IMR-90 (cell line): Measurements from ENCODE around the gene AP3M1. TPM values are rescaled to one million over a fixed set of nuclear protein-coding genes. Genes with fewer than 3 reads are reported as not detected.

ENCODE experiments used
- ATAC-seq: fragments of 200-7000 bp; cut with Tn5 transposase; 2 replicates; pipeline ENCODE4 v1.9.1; 2020; ENCODE audit warnings: low read depth, mild to moderate bottlenecking, moderate library complexity
- BruUV-seq: library from RNA; stranded (reverse); fragments of 400-500 nt; replicated peaks from 2 replicates; lab custom pipeline; 2021; lab: Mats Ljungman, UMichigan
- CTCF ChIA-PET: fragments of 300-600 bp; formaldehyde crosslinking; extraction: SDS; loops from one replicate; lab custom pipeline; 2021; ENCODE audit warnings: antibody characterized with exemption; lab: Yijun Ruan, JAX
- POLR2A ChIA-PET: fragments of 300-600 bp; sonication (Branson Sonifier 250); formaldehyde crosslinking; loops from one replicate; lab custom pipeline; 2022; ENCODE audit warnings: antibody characterized with exemption; ENCODE audit not compliant: unreplicated experiment; lab: Charles Lee
- DNase-seq: peaks from one replicate; pipeline ENCODE4 v3.0.0; 2013
- H2AFZ ChIP-seq: replicated peaks from 2 replicates; pipeline ENCODE3; 2013; ENCODE audit warnings: low read length, mild to moderate bottlenecking; ENCODE audit not compliant: poor library complexity
- H2AK5ac ChIP-seq: 2 replicates; pipeline ENCODE4 v1.6.1; 2013; ENCODE audit warnings: low read depth, low read length, inconsistent platforms
- H2AK9ac ChIP-seq: replicated peaks from 2 replicates; pipeline ENCODE3; 2013; ENCODE audit warnings: mild to moderate bottlenecking, low read depth, low read length, moderate library complexity; ENCODE audit not compliant: poor library complexity
- H2BK120ac ChIP-seq: 2 replicates; pipeline ENCODE4 v1.6.1; 2013; ENCODE audit warnings: low read depth, low read length, inconsistent platforms
- H2BK15ac ChIP-seq: 3 replicates; pipeline ENCODE4 v1.6.1; 2013; ENCODE audit warnings: low read depth, low read length, inconsistent platforms
- H2BK20ac ChIP-seq: 2 replicates; pipeline ENCODE4 v1.6.1; 2013; ENCODE audit warnings: low read depth, mild to moderate bottlenecking, inconsistent platforms, low read length, moderate library complexity
- H2BK5ac ChIP-seq: 2 replicates; pipeline ENCODE4 v1.6.1; 2013; ENCODE audit warnings: mild to moderate bottlenecking, low read depth, low read length, inconsistent platforms; ENCODE audit not compliant: poor library complexity, severe bottlenecking
- H3K14ac ChIP-seq: replicated peaks from 2 replicates; pipeline ENCODE4 v1.6.1; 2013; ENCODE audit warnings: low read depth, low read length, inconsistent platforms
- H3K18ac ChIP-seq: 2 replicates; pipeline ENCODE4 v1.6.1; 2013; ENCODE audit warnings: low read depth, low read length, control low read depth
- H3K23ac ChIP-seq: 2 replicates; pipeline ENCODE4 v1.6.1; 2013; ENCODE audit warnings: low read depth, low read length, inconsistent platforms
- H3K27ac ChIP-seq: 2 replicates; pipeline ENCODE4 v1.5.1; 2013; ENCODE audit warnings: mild to moderate bottlenecking, control low read depth, low read length; ENCODE audit not compliant: insufficient read depth
- H3K27me3 ChIP-seq: 2 replicates; pipeline ENCODE4 v1.6.1; 2013; ENCODE audit warnings: low read length; ENCODE audit not compliant: control insufficient read depth, insufficient read depth
- H3K36me3 ChIP-seq: 2 replicates; pipeline ENCODE4 v1.6.1; 2013; ENCODE audit warnings: low read length, mixed read lengths; ENCODE audit not compliant: control insufficient read depth, insufficient read depth
- H3K4ac ChIP-seq: 2 replicates; pipeline ENCODE4 v1.6.1; 2013; ENCODE audit warnings: low read depth, low read length, inconsistent platforms
- H3K4me1 ChIP-seq: 2 replicates; pipeline ENCODE4 v1.6.1; 2013; ENCODE audit warnings: low read length, mixed read lengths; ENCODE audit not compliant: control insufficient read depth, insufficient read depth
- H3K4me2 ChIP-seq: 2 replicates; pipeline ENCODE4 v1.6.1; 2013; ENCODE audit warnings: low read depth, mild to moderate bottlenecking, control low read depth, low read length, moderate library complexity
- H3K4me3 ChIP-seq: 2 replicates; pipeline ENCODE4 v1.5.1; 2013; ENCODE audit warnings: low read depth, mild to moderate bottlenecking, control low read depth, low read length, moderate library complexity; ENCODE audit not compliant: insufficient read depth
- H3K56ac ChIP-seq: 2 replicates; pipeline ENCODE4 v1.6.1; 2013; ENCODE audit warnings: low read length, inconsistent platforms; ENCODE audit not compliant: insufficient read depth; ENCODE audit errors: extremely low read depth
- H3K79me1 ChIP-seq, 2 experiments: 2 replicates each; pipeline ENCODE4 v1.6.1; 2013; ENCODE audit warnings: low read length in 2 of 2, inconsistent platforms in 1 of 2, low read depth in 1 of 2
- H3K9ac ChIP-seq: 2 replicates; pipeline ENCODE4 v1.6.1; 2013; ENCODE audit warnings: low read depth, low read length, control low read depth
- H3K9me1 ChIP-seq: 2 replicates; pipeline ENCODE4 v1.6.1; 2013; ENCODE audit warnings: low read length, inconsistent platforms; ENCODE audit not compliant: insufficient read depth
- H3K9me3 ChIP-seq: 2 replicates; pipeline ENCODE4 v1.6.1; 2013; ENCODE audit warnings: low read length; ENCODE audit not compliant: control insufficient read depth, insufficient read depth
- H4K20me1 ChIP-seq: 2 replicates; pipeline ENCODE4 v1.6.1; 2013; ENCODE audit warnings: low read length, inconsistent platforms; ENCODE audit not compliant: insufficient read depth
- H4K5ac ChIP-seq: 2 replicates; pipeline ENCODE4 v1.6.1; 2013; ENCODE audit warnings: mild to moderate bottlenecking, low read depth, low read length, control low read depth
- H4K8ac ChIP-seq, 2 experiments: 2 replicates each; pipeline ENCODE4 v1.6.1; 2013; ENCODE audit warnings: low read depth in 2 of 2, low read length in 2 of 2, control low read depth in 1 of 2, inconsistent platforms in 1 of 2
- H4K91ac ChIP-seq: 2 replicates; pipeline ENCODE4 v1.6.1; 2013; ENCODE audit warnings: low read depth, low read length, inconsistent platforms; ENCODE audit not compliant: insufficient read depth
- BHLHE40 ChIP-seq: fragments of 150-350 bp; IDR thresholded peaks from 2 replicates; pipeline ENCODE4 v1.6.1; 2016; ENCODE audit warnings: mild to moderate bottlenecking, low read depth, low read length
- CEBPB ChIP-seq: IDR thresholded peaks from 2 replicates; pipeline ENCODE4 v1.6.1; 2012; ENCODE audit warnings: low read depth, low read length, improper control_type of control experiment
- CHD1 ChIP-seq: IDR thresholded peaks from 2 replicates; pipeline ENCODE4 v1.6.1; 2012; ENCODE audit warnings: low read depth, low read length, improper control_type of control experiment
- FOS ChIP-seq: fragments of 150-350 bp; IDR thresholded peaks from 2 replicates; pipeline ENCODE4 v1.6.1; 2016; ENCODE audit warnings: low read depth, low read length
- MAFK ChIP-seq: IDR thresholded peaks from 2 replicates; pipeline ENCODE4 v1.6.1; 2012; ENCODE audit warnings: low read depth, low read length, improper control_type of control experiment
- MAZ ChIP-seq: IDR thresholded peaks from 2 replicates; pipeline ENCODE4 v1.6.1; 2012; ENCODE audit warnings: low read depth, mild to moderate bottlenecking, low read length, improper control_type of control experiment, moderate library complexity, borderline replicate concordance
- MXI1 ChIP-seq: IDR thresholded peaks from 2 replicates; pipeline ENCODE4 v1.6.1; 2012; ENCODE audit warnings: low read depth, mild to moderate bottlenecking, low read length, moderate library complexity, borderline replicate concordance
- NFE2L2 ChIP-seq: fragments of 150-350 bp; IDR thresholded peaks from 2 replicates; pipeline ENCODE4 v1.6.1; 2016; ENCODE audit warnings: low read depth, mild to moderate bottlenecking, low read length
- POLR2A ChIP-seq: IDR thresholded peaks from 2 replicates; pipeline ENCODE4 v1.6.1; 2012; ENCODE audit warnings: mild to moderate bottlenecking, low read depth, low read length
- RAD21 ChIP-seq: IDR thresholded peaks from 2 replicates; pipeline ENCODE4 v1.6.1; 2012; ENCODE audit warnings: low read length, improper control_type of control experiment
- RCOR1 ChIP-seq: IDR thresholded peaks from 2 replicates; pipeline ENCODE4 v1.6.1; 2012; ENCODE audit warnings: mild to moderate bottlenecking, low read length, improper control_type of control experiment; ENCODE audit not compliant: insufficient replicate concordance
- RFX5 ChIP-seq: IDR thresholded peaks from 2 replicates; pipeline ENCODE4 v1.8.0; 2012; ENCODE audit warnings: low read depth, mild to moderate bottlenecking, low read length, moderate library complexity
- SMC3 ChIP-seq: fragments of 150-350 bp; IDR thresholded peaks from 2 replicates; pipeline ENCODE4 v1.6.1; 2016; ENCODE audit warnings: low read depth, mild to moderate bottlenecking, antibody characterized with exemption, low read length, moderate library complexity
- USF2 ChIP-seq: fragments of 150-350 bp; IDR thresholded peaks from 2 replicates; pipeline ENCODE4 v1.6.1; 2017; ENCODE audit warnings: mild to moderate bottlenecking, antibody characterized with exemption, low read length, low read depth
- WGBS, 2 experiments: methylation state at CpG; one replicate each; pipeline versions ENCODE4 v1.1.5 to v1.1.7; 2013; ENCODE audit warnings: missing lambda C conversion rate in 2 of 2; ENCODE audit not compliant: insufficient read length in 1 of 2; ENCODE audit errors: extremely low coverage in 2 of 2; 5-methylcytosine and 5-hydroxymethylcytosine counted together
- dilution Hi-C: fragments of 300-500 bp; cut with HindIII; formaldehyde crosslinking; loops from one replicate; pipeline ENCODE4 v1.14.3; 2018; ENCODE audit warnings: low sequenced_read_pairs; ENCODE audit not compliant: unreplicated experiment
- in situ Hi-C: fragments of 300-500 bp; cut with MboI; formaldehyde crosslinking; loops from 3 replicates; pipeline ENCODE4 v1.14.3; 2019; ENCODE audit warnings: low sequenced_read_pairs, inconsistent platforms, mixed read lengths
- intact Hi-C: fragments of 100-400 bp; cut with micrococcal nuclease; formaldehyde crosslinking; loops from 2 replicates; pipeline ENCODE4 v1.10.0; 2022
- polyA plus RNA-seq, 3 experiments: library from polyadenylated mRNA; depleted of rRNA; stranded (reverse); fragments of >200 nt; gene quantifications; 2 replicates each; pipeline ENCODE4 v1.2.3, GENCODE V29; 2012; ENCODE audit warnings: low replicate concordance in 1 of 3
- total RNA-seq: library from RNA; depleted of rRNA; stranded (reverse); fragments of >200 nt; gene quantifications from 2 replicates; pipeline ENCODE4 v1.2.3, GENCODE V29; 2012
- TF ChIP-seq, protein P1 (sequence below): fragments of 150-350 bp; IDR thresholded peaks from 2 replicates; pipeline ENCODE4 v1.6.1; 2016; ENCODE audit warnings: low read depth, mild to moderate bottlenecking, low read length, moderate library complexity, borderline replicate concordance
- TF ChIP-seq, protein P2 (sequence below): conservative IDR thresholded peaks from 2 replicates; pipeline ENCODE4 v1.5.1; 2012; ENCODE audit warnings: mild to moderate bottlenecking, low read depth, low read length, improper control_type of control experiment

Gene AP3M1
- total and polyA plus RNA-seq, 2 of the 4 experiments (the other 2 are of a cell fraction): 26.6 to 46.4 TPM

GRCh38 chr10:74145133-74145532 lies 5.5 kb downstream of the AP3M1 start:
- peak overlapping the region; percentile 49; the same call in 1 of the 2 replicates for H3K4me2 ChIP-seq
- TF ChIP-seq MAFK (no peak), USF2 (no peak), CEBPB (no peak), RAD21 (no peak), CHD1 (no peak), FOS (no peak), POLR2A (no peak), BHLHE40 (no peak), NFE2L2 (no peak), SMC3 (no peak), RFX5 (no peak), MXI1 (no peak), MAZ (no peak), RCOR1 (no peak)
- TF ChIP-seq, protein P1, sequence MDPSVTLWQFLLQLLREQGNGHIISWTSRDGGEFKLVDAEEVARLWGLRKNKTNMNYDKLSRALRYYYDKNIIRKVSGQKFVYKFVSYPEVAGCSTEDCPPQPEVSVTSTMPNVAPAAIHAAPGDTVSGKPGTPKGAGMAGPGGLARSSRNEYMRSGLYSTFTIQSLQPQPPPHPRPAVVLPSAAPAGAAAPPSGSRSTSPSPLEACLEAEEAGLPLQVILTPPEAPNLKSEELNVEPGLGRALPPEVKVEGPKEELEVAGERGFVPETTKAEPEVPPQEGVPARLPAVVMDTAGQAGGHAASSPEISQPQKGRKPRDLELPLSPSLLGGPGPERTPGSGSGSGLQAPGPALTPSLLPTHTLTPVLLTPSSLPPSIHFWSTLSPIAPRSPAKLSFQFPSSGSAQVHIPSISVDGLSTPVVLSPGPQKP: no peak
- TF ChIP-seq, protein P2, sequence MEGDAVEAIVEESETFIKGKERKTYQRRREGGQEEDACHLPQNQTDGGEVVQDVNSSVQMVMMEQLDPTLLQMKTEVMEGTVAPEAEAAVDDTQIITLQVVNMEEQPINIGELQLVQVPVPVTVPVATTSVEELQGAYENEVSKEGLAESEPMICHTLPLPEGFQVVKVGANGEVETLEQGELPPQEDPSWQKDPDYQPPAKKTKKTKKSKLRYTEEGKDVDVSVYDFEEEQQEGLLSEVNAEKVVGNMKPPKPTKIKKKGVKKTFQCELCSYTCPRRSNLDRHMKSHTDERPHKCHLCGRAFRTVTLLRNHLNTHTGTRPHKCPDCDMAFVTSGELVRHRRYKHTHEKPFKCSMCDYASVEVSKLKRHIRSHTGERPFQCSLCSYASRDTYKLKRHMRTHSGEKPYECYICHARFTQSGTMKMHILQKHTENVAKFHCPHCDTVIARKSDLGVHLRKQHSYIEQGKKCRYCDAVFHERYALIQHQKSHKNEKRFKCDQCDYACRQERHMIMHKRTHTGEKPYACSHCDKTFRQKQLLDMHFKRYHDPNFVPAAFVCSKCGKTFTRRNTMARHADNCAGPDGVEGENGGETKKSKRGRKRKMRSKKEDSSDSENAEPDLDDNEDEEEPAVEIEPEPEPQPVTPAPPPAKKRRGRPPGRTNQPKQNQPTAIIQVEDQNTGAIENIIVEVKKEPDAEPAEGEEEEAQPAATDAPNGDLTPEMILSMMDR: no peak
- DNase-seq (peak; percentile 89), ATAC-seq (peak; percentile 94)
- dilution Hi-C loops (no loop called here), intact Hi-C loops (loop anchor here (10.0 kb wide), 1 partner anchor 1090 kb away; the partner anchor contains the start of gene COMTD1), in situ Hi-C loops (no loop called here)
- H3K14ac ChIP-seq: no peak overlapping the region
- no peak overlapping the region for H3K4me3 ChIP-seq
- no peak overlapping the region for H3K56ac ChIP-seq
- peaks cover 4% of the 10 kb centered on the region; the same call in 1 of the 2 replicates for H3K9me1 ChIP-seq
- no peak overlapping the region for H2BK15ac ChIP-seq
- no peak overlapping the region for H3K18ac ChIP-seq
- H4K20me1 ChIP-seq: peaks cover 33% of the 10 kb centered on the region
- H3K9ac ChIP-seq: no peak overlapping the region
- H3K27ac ChIP-seq: no peak overlapping the region
- no peak overlapping the region for H4K91ac ChIP-seq
- ChIA-PET CTCF (interaction anchor here (0.6 to 1.3 kb wide), 2 partner anchors 22 to 90 kb away, joined by 3 read pairs; no protein-coding TSS in a partner anchor), POLR2A (interaction anchor here (0.7 kb wide), 1 partner anchor 69 kb away, joined by 5 read pairs; no protein-coding TSS in a partner anchor)
- H3K9me3 ChIP-seq: no peaks in the 10 kb centered on the region
- peaks cover 18 to 73% of the 10 kb centered on the region in 2 experiments for H3K79me1 ChIP-seq
- no CpG with 5 or more reads among the region's 2 CpGs for WGBS, 2 experiments
- H2AK9ac ChIP-seq: no peak overlapping the region
- peak overlapping the region; percentile 53 for H2BK5ac ChIP-seq
- no peak overlapping the region for H3K4ac ChIP-seq
- no peak overlapping the region for H4K8ac ChIP-seq
- no peak overlapping the region for H2BK120ac ChIP-seq
- no peak overlapping the region for H4K5ac ChIP-seq
- H3K36me3 ChIP-seq: no peaks in the 10 kb centered on the region
- BruUV-seq: no TSS peak
- no peak overlapping the region for H3K23ac ChIP-seq
- H3K4me1 ChIP-seq: peaks cover 3% of the 10 kb centered on the region
- no peak overlapping the region for H2AK5ac ChIP-seq
- H2BK20ac ChIP-seq: no peak overlapping the region
- no peak overlapping the region for H2AFZ ChIP-seq
- no peaks in the 10 kb centered on the region for H3K27me3 ChIP-seq
